K562 (cell line): ENCODE measurements around the gene RNF144A. TPM values are rescaled to one million over a fixed set of nuclear protein-coding genes. Genes with fewer than 3 reads are reported as not detected.

Experiments
- CBFA2T3 ChIP-seq: fragments of 450-650 bp; IDR thresholded peaks from 2 replicates; pipeline ENCODE4 v1.6.1; 2017
- CBX3 ChIP-seq, 2 experiments: IDR thresholded peaks; 1 replicate in 1 of 2; 2 replicates in 1 of 2; pipeline ENCODE4 v1.6.1; 2012; ENCODE audit warnings: inconsistent platforms in 2 of 2, low read length in 2 of 2, borderline replicate concordance in 1 of 2, control low read depth in 1 of 2
- EHMT2 ChIP-seq: fragments of 450-650 bp; IDR thresholded peaks from 2 replicates; pipeline ENCODE4 v1.6.1; 2018; ENCODE audit warnings: antibody characterized with exemption
- HDGF ChIP-seq: fragments of 450-650 bp; IDR thresholded peaks from 2 replicates; pipeline ENCODE4 v1.6.1; 2016
- KDM5B ChIP-seq: fragments of 200-600 bp; sonication (generic); IDR thresholded peaks from 2 replicates; pipeline ENCODE4 v1.6.1; 2012; ENCODE audit warnings: low read depth, mild to moderate bottlenecking, moderate library complexity, low read length, control low read depth, inconsistent platforms; ENCODE audit not compliant: insufficient replicate concordance
- MED1 ChIP-seq: sonication (generic); formaldehyde crosslinking; IDR thresholded peaks from 2 replicates; pipeline ENCODE4 v1.8.1; 2023; ENCODE audit warnings: missing genetic modification reagents, borderline replicate concordance
- POLR2G ChIP-seq: fragments of 200-400 bp; formaldehyde crosslinking; IDR thresholded peaks from 2 replicates; pipeline ENCODE4 v1.6.1; 2017; ENCODE audit warnings: low read depth, mild to moderate bottlenecking, antibody characterized with exemption, low read length, moderate library complexity
- RB1 ChIP-seq: fragments of 450-650 bp; IDR thresholded peaks from 2 replicates; pipeline ENCODE4 v1.6.1; 2017; ENCODE audit warnings: low read depth, mild to moderate bottlenecking
- polyA plus RNA-seq, 8 experiments: library from polyadenylated mRNA; depleted of rRNA in 4 of 8; stranded (reverse) in 5 of 8; unstranded in 3 of 8; fragments of >200 nt; fragmentation: Nextera tagmentation in 2 of 8; fragmentation: Illumina TruSeq in 1 of 8; extraction: Ambion mirVana in 2 of 8; extraction: Trizol in 1 of 8; gene quantifications; 2 replicates each; pipeline versions ENCODE4 v1.2.1 to v1.2.3, GENCODE V29; 2011 to 2014; ENCODE audit warnings: inconsistent platforms in 1 of 8, missing spikeins in 1 of 8
- total RNA-seq, 7 experiments: library from RNA; depleted of rRNA in 6 of 7; stranded (reverse); fragments of >200 nt in 6 of 7; fragmentation: Illumina TruSeq in 2 of 7; extraction: Trizol in 2 of 7; gene quantifications; 2 replicates each; pipeline versions ENCODE4 v1.2.1 to v1.2.3, GENCODE V29; 2011 to 2021; ENCODE audit warnings: low replicate concordance in 1 of 7
- TF ChIP-seq, protein P1 (sequence below), 2 experiments: fragments of 450-650 bp in 1 of 2; sonication (generic) in 1 of 2; formaldehyde crosslinking in 1 of 2; IDR thresholded peaks; 2 replicates each; pipeline versions ENCODE4 v1.7.1 to v1.9.0; 2016 to 2022; ENCODE audit warnings: inconsistent platforms in 1 of 2, mild to moderate bottlenecking in 1 of 2, missing genetic modification reagents in 1 of 2
- TF ChIP-seq, protein P2 (sequence below): fragments of 200-800 bp; sonication (Bioruptor generic); IDR thresholded peaks from 2 replicates; pipeline ENCODE4 v1.6.1; 2016; ENCODE audit warnings: missing genetic modification characterization, missing compliant biosample characterization
- TF ChIP-seq, protein P3 (sequence below): fragments of 250-450 bp; sonication (Bioruptor Pico); IDR thresholded peaks from 2 replicates; pipeline ENCODE4 v1.4.0; 2020; ENCODE audit warnings: borderline replicate concordance

The RNF144A gene
- total and polyA plus RNA-seq, 9 of the 15 experiments (the other 6 are each of a cell fraction or from before 2014, with no cell fraction given), result 0.96 to 11.3 (median 6.2) TPM

DNA sequence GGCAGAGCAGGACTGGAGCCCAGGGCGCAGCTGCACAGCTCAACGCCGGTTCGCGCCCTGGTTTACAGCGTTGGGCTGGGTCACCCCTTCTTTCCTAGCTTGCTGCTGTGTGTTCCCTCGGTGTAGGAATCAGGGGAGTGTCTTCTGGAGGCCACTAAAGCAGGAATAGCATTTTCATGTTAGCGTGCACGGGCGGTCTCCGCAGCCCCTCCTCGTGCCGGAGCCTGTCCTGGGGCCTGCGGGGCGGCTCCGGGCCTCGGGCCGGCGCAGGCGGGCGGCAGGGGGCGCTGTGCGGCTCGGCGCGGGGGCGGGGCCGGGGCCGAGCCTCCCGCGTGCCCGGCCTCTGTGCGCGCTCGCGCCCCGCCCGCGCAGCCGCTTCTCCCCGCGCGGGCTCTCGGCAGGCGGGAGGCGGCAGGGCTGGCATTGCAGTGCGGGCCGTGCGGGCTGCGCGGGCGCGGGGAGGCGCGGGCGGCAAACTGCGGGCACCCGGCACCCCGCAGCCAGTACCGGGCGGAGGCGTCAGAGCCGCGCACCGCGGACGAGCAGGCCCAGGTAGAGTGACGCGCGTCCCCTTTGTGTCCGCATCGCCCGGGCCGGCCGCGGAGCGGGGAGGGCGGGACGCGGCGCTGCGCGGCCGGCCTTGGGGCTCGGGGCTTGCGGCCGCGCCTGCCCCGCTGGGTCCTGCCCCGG, at the start of gene RNF144A (continued):
- TF ChIP-seq, protein P1, sequence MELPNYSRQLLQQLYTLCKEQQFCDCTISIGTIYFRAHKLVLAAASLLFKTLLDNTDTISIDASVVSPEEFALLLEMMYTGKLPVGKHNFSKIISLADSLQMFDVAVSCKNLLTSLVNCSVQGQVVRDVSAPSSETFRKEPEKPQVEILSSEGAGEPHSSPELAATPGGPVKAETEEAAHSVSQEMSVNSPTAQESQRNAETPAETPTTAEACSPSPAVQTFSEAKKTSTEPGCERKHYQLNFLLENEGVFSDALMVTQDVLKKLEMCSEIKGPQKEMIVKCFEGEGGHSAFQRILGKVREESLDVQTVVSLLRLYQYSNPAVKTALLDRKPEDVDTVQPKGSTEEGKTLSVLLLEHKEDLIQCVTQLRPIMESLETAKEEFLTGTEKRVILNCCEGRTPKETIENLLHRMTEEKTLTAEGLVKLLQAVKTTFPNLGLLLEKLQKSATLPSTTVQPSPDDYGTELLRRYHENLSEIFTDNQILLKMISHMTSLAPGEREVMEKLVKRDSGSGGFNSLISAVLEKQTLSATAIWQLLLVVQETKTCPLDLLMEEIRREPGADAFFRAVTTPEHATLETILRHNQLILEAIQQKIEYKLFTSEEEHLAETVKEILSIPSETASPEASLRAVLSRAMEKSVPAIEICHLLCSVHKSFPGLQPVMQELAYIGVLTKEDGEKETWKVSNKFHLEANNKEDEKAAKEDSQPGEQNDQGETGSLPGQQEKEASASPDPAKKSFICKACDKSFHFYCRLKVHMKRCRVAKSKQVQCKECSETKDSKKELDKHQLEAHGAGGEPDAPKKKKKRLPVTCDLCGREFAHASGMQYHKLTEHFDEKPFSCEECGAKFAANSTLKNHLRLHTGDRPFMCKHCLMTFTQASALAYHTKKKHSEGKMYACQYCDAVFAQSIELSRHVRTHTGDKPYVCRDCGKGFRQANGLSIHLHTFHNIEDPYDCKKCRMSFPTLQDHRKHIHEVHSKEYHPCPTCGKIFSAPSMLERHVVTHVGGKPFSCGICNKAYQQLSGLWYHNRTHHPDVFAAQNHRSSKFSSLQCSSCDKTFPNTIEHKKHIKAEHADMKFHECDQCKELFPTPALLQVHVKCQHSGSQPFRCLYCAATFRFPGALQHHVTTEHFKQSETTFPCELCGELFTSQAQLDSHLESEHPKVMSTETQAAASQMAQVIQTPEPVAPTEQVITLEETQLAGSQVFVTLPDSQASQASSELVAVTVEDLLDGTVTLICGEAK (IDR thresholded peaks at IDR 0.05), result no peak
- TF ChIP-seq, protein P1 (CRISPR knock-in tag; IDR thresholded peaks at IDR 0.05), result no peak
- TF ChIP-seq RB1 (peak; percentile 64; the same call in 1 of the 2 replicates), KDM5B (peak; percentile 45), MED1 (CRISPR knock-in tag) (no peak), EHMT2 (no peak), CBFA2T3 (no peak), HDGF (no peak), CBX3 (IDR thresholded peaks at IDR 0.05; ENCODE audit: borderline replicate concordance in 1 of 2, low read length in 2 of 2) (no peak), POLR2G (peak; percentile 75)
- TF ChIP-seq, protein P2, sequence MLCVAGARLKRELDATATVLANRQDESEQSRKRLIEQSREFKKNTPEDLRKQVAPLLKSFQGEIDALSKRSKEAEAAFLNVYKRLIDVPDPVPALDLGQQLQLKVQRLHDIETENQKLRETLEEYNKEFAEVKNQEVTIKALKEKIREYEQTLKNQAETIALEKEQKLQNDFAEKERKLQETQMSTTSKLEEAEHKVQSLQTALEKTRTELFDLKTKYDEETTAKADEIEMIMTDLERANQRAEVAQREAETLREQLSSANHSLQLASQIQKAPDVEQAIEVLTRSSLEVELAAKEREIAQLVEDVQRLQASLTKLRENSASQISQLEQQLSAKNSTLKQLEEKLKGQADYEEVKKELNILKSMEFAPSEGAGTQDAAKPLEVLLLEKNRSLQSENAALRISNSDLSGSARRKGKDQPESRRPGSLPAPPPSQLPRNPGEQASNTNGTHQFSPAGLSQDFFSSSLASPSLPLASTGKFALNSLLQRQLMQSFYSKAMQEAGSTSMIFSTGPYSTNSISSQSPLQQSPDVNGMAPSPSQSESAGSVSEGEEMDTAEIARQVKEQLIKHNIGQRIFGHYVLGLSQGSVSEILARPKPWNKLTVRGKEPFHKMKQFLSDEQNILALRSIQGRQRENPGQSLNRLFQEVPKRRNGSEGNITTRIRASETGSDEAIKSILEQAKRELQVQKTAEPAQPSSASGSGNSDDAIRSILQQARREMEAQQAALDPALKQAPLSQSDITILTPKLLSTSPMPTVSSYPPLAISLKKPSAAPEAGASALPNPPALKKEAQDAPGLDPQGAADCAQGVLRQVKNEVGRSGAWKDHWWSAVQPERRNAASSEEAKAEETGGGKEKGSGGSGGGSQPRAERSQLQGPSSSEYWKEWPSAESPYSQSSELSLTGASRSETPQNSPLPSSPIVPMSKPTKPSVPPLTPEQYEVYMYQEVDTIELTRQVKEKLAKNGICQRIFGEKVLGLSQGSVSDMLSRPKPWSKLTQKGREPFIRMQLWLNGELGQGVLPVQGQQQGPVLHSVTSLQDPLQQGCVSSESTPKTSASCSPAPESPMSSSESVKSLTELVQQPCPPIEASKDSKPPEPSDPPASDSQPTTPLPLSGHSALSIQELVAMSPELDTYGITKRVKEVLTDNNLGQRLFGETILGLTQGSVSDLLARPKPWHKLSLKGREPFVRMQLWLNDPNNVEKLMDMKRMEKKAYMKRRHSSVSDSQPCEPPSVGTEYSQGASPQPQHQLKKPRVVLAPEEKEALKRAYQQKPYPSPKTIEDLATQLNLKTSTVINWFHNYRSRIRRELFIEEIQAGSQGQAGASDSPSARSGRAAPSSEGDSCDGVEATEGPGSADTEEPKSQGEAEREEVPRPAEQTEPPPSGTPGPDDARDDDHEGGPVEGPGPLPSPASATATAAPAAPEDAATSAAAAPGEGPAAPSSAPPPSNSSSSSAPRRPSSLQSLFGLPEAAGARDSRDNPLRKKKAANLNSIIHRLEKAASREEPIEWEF (CRISPR knock-in tag), result no peak
- TF ChIP-seq, protein P3, sequence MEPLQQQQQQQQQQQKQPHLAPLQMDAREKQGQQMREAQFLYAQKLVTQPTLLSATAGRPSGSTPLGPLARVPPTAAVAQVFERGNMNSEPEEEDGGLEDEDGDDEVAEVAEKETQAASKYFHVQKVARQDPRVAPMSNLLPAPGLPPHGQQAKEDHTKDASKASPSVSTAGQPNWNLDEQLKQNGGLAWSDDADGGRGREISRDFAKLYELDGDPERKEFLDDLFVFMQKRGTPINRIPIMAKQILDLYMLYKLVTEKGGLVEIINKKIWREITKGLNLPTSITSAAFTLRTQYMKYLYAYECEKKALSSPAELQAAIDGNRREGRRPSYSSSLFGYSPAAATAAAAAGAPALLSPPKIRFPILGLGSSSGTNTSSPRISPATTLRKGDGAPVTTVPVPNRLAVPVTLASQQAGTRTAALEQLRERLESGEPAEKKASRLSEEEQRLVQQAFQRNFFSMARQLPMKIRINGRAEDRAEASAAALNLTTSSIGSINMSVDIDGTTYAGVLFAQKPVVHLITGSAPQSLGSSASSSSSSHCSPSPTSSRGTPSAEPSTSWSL (CRISPR knock-in tag), result no peak
